Muscle of leg (tissue), 11 donors: ENCODE results near the gene CHCHD6. TPM values are rescaled to one million over a fixed set of nuclear protein-coding genes. Genes with fewer than 3 reads are reported as not detected.

Experiments
- DNase-seq: peaks from one replicate; pipeline ENCODE4 v3.0.0; 2013
- H3K27ac ChIP-seq: one replicate; pipeline ENCODE4 v1.5.1; 2013; ENCODE audit warnings: mild to moderate bottlenecking, low read length, control low read depth
- H3K27me3 ChIP-seq: one replicate; pipeline ENCODE4 v1.6.1; 2013; ENCODE audit warnings: low read length; ENCODE audit not compliant: control insufficient read depth, insufficient read depth
- H3K36me3 ChIP-seq: one replicate; pipeline ENCODE4 v1.6.1; 2013; ENCODE audit warnings: low read length; ENCODE audit not compliant: control insufficient read depth, insufficient read depth
- H3K4me1 ChIP-seq: one replicate; pipeline ENCODE4 v1.6.1; 2013; ENCODE audit warnings: low read length; ENCODE audit not compliant: control insufficient read depth, insufficient read depth
- H3K4me3 ChIP-seq: one replicate; pipeline ENCODE4 v1.5.1; 2013; ENCODE audit warnings: low read length, control low read depth
- H3K9me3 ChIP-seq: replicated peaks from 2 replicates; pipeline ENCODE4 v1.6.1; 2013; ENCODE audit warnings: low read depth, low read length; ENCODE audit not compliant: control insufficient read depth
- WGBS: methylation state at CpG from one replicate; pipeline ENCODE4 v1.1.5; 2013; ENCODE audit warnings: missing lambda C conversion rate; ENCODE audit not compliant: insufficient coverage; 5-methylcytosine and 5-hydroxymethylcytosine counted together
- polyA plus RNA-seq, 8 donors: library from polyadenylated mRNA; unstranded; fragments of 120-200 nt; gene quantifications; one replicate each; pipeline versions ENCODE4 v1.2.1 to v1.2.3, GENCODE V29; 2013; ENCODE audit warnings: inconsistent platforms in 1 of 8, low replicate concordance in 1 of 8; ENCODE audit not compliant: insufficient read length in 8 of 8, insufficient read depth in 1 of 8
- total RNA-seq: library from RNA; stranded (reverse); fragments of 120-200 nt; gene quantifications from one replicate; pipeline ENCODE4 v1.2.4, GENCODE V29; 2013

Gene CHCHD6
- total and polyA plus RNA-seq, 9 donors = 7.3 to 11.8 (median 8.7) TPM

- Histone ChIP-seq H3K36me3 (no peaks in the 10 kb centered on the region), H3K4me1 (peaks cover 22% of the 10 kb centered on the region), H3K9me3 (no peaks in the 10 kb centered on the region), H3K27ac (peak overlapping the region; percentile 29), H3K4me3 (no peak overlapping the region), H3K27me3 (no peaks in the 10 kb centered on the region)
- DNase-seq = peak; percentile 78
- 42% methylated on average over 6 of the region's 6 CpGs for WGBS
Observed at GRCh38 chr3:126816986-126817777, 113.1 kb downstream of the CHCHD6 start.

DNA sequence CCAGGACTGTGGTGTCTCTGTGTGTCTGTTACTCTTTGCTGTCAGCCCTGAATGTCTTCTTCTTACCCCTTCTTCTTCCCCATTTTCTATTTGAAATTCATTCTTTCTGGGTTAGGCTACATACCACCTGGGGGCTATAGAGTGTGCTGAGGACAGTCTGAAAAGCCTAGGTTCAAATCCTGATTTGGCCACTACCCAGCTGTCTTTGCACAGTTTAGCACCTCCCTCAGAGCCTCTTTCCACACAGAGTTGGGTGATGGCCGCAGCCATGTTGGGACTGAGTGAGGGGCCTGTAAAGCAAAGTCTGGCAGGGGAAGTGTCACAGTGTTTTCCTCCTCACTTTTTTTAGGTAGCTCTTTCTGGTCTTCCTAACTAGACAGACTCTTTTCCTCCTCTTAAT is 113.7 kb downstream of the CHCHD6 start:
- no peak overlapping the region for H3K27ac ChIP-seq
- no peaks in the 10 kb centered on the region for H3K27me3 ChIP-seq
- H3K9me3 ChIP-seq = no peaks in the 10 kb centered on the region
- DNase-seq = no peak
- no peaks in the 10 kb centered on the region for H3K36me3 ChIP-seq
- no CpG with 5 or more reads among the region's 1 CpG for WGBS
- no peak overlapping the region for H3K4me3 ChIP-seq
- H3K4me1 ChIP-seq = peaks cover 22% of the 10 kb centered on the region

GRCh38 chr3:126818400-126819095 is 114.5 kb downstream of the CHCHD6 start:
- WGBS = 65% methylated on average over 3 of the region's 8 CpGs
- Histone ChIP-seq H3K4me1 (peaks cover 22% of the 10 kb centered on the region), H3K27ac (no peak overlapping the region), H3K9me3 (no peaks in the 10 kb centered on the region), H3K4me3 (no peak overlapping the region), H3K27me3 (no peaks in the 10 kb centered on the region), H3K36me3 (no peaks in the 10 kb centered on the region)
- no peak for DNase-seq

- H3K27ac ChIP-seq = no peak overlapping the region
- H3K9me3 ChIP-seq = no peaks in the 10 kb centered on the region
- WGBS = 18% methylated on average over 1 of the region's 2 CpGs
- no peak for DNase-seq
- H3K4me1 ChIP-seq = peaks cover 3% of the 10 kb centered on the region
- no peaks in the 10 kb centered on the region for H3K27me3 ChIP-seq
- no peaks in the 10 kb centered on the region for H3K36me3 ChIP-seq
- no peak overlapping the region for H3K4me3 ChIP-seq
Observed at GRCh38 chr3:126826693-126827092, 122.7 kb downstream of the CHCHD6 start.

DNA sequence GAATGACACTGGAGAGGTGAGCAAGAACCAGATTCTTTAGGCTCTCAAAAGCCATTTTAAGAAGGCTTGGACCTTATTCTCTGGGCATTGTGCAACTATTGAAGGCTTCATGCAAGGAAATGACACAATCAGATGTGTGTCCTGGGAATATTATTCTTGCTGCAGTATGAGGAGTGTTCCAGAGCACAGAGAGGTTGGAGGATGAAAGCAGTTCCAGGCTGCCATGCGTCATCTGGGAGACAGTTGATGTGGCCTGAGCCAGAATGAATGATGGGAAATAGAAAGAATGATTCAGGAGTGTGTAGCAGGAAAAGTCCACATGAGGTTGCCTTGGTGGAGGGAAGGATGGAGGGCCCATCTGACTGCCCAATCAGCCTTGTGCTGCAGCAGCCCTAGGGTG is 123.1 kb downstream of the CHCHD6 start:
- H3K4me3 ChIP-seq = no peak overlapping the region
- WGBS = 63% methylated on average over 1 of the region's 1 CpG
- no peak overlapping the region for H3K27ac ChIP-seq
- no peaks in the 10 kb centered on the region for H3K9me3 ChIP-seq
- no peaks in the 10 kb centered on the region for H3K36me3 ChIP-seq
- peaks cover 3% of the 10 kb centered on the region for H3K4me1 ChIP-seq
- H3K27me3 ChIP-seq = no peaks in the 10 kb centered on the region
- DNase-seq = peak; percentile 60

- DNase-seq = peak; percentile 61
- H3K36me3 ChIP-seq = no peaks in the 10 kb centered on the region
- H3K27me3 ChIP-seq = no peaks in the 10 kb centered on the region
- no peak overlapping the region for H3K4me3 ChIP-seq
- H3K9me3 ChIP-seq = no peaks in the 10 kb centered on the region
- no peak overlapping the region for H3K27ac ChIP-seq
- WGBS = 33% methylated on average over 5 of the region's 5 CpGs
- H3K4me1 ChIP-seq = peaks cover 3% of the 10 kb centered on the region
Observed at GRCh38 chr3:126828306-126828705, 124.3 kb downstream of the CHCHD6 start.

DNA sequence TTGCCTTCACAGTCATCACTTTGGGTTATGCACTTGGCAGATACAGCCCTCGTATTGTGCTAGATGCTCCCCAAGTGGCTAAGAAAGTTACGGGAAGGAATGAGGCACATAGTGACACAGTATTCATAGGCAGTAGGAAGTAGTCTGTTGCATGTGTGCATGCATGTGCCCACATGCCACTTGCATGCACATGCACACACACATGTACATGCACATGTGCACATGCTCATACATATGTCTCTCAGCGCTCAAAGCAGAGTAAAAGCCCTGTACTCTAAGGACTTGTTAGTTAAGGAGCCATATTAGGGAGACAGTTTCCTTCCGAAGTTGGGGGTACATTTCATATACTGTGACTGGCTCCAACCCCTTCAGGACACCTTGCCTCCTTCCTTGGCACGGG is 128.9 kb downstream of the CHCHD6 start:
- H3K9me3 ChIP-seq = no peaks in the 10 kb centered on the region
- 60% methylated on average over 1 of the region's 5 CpGs for WGBS
- H3K4me3 ChIP-seq = no peak overlapping the region
- no peaks in the 10 kb centered on the region for H3K36me3 ChIP-seq
- no peak for DNase-seq
- no peaks in the 10 kb centered on the region for H3K4me1 ChIP-seq
- H3K27ac ChIP-seq = no peak overlapping the region
- no peaks in the 10 kb centered on the region for H3K27me3 ChIP-seq

DNA sequence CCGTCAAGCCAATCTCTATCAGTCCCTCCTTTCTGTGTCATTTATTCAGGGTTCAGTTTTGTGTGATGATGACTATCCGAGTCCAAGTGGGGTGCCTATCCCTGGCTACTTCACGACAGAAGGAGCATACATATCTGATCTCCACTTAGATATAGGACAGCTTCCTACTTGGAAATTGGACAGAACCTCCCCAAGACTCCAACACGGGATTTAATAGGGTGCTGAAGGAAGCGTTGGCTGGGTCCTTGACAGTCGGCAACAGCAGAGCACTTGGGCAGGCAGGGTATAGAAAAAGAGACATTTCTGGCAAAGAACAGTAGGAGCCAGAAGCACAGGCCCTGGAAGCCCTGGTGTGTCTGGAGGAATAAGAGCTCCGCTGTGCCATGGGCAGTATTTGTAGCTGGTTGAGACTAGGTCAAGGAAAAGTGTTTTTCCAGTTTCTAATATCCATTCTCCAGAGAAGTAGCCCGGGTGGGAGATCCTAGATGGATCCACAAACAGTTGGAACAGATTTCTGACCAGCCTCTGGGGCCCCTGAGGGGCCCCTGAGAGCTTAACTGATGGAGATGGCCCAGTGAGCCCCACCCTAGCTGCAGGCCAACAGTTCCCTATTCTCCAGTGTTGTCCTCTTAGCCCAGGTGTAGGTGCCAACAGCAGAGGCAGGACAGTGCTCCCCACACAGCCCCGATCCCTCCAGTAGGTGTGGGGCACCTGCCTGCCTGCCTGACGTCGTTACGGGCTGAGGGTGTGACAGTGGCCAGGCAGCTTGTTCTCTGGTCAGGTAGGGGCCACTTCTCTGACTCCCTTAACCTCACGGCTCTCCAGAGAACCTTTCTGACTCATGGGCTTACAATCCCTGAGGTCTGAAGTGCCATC is 130.8 kb downstream of the CHCHD6 start:
- no peak for DNase-seq
- no peaks in the 10 kb centered on the region for H3K4me1 ChIP-seq
- no peak overlapping the region for H3K4me3 ChIP-seq
- H3K27me3 ChIP-seq = no peaks in the 10 kb centered on the region
- no peaks in the 10 kb centered on the region for H3K9me3 ChIP-seq
- H3K27ac ChIP-seq = no peak overlapping the region
- WGBS = 86% methylated on average over 4 of the region's 13 CpGs
- no peaks in the 10 kb centered on the region for H3K36me3 ChIP-seq

- no peak overlapping the region for H3K27ac ChIP-seq
- H3K4me1 ChIP-seq = no peaks in the 10 kb centered on the region
- H3K36me3 ChIP-seq = no peaks in the 10 kb centered on the region
- DNase-seq = no peak
- no peaks in the 10 kb centered on the region for H3K9me3 ChIP-seq
- H3K27me3 ChIP-seq = no peaks in the 10 kb centered on the region
- no peak overlapping the region for H3K4me3 ChIP-seq
- WGBS = 78% methylated on average over 1 of the region's 9 CpGs
Observed at GRCh38 chr3:126835472-126836219, 131.6 kb downstream of the CHCHD6 start.
